HFF-Myc (cell line): ENCODE measurements around the gene SENP3.

Experiments
- DNase-seq: peaks from one replicate; pipeline ENCODE4 v3.0.0-alpha.2; 2011; ENCODE audit warnings: low read depth; ENCODE audit errors: extremely low read depth
- H3K4me3 ChIP-seq: replicated peaks from 2 replicates; pipeline ENCODE4 v1.5.1; 2011; ENCODE audit warnings: low read depth, mild to moderate bottlenecking, control low read depth, low read length
- TF ChIP-seq, protein P1 (sequence below): IDR thresholded peaks from 2 replicates; pipeline ENCODE4 v1.5.1; 2012; ENCODE audit warnings: mild to moderate bottlenecking, low read depth, low read length, control low read depth; ENCODE audit errors: missing control alignments

SENP3 gene

DNA sequence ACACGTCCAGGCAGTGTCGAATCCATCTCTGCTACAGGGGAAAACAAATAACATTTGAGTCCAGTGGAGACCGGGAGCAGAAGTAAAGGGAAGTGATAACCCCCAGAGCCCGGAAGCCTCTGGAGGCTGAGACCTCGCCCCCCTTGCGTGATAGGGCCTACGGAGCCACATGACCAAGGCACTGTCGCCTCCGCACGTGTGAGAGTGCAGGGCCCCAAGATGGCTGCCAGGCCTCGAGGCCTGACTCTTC is 10.5 kb downstream of the SENP3 start:
- DNase-seq: no peak

DNA sequence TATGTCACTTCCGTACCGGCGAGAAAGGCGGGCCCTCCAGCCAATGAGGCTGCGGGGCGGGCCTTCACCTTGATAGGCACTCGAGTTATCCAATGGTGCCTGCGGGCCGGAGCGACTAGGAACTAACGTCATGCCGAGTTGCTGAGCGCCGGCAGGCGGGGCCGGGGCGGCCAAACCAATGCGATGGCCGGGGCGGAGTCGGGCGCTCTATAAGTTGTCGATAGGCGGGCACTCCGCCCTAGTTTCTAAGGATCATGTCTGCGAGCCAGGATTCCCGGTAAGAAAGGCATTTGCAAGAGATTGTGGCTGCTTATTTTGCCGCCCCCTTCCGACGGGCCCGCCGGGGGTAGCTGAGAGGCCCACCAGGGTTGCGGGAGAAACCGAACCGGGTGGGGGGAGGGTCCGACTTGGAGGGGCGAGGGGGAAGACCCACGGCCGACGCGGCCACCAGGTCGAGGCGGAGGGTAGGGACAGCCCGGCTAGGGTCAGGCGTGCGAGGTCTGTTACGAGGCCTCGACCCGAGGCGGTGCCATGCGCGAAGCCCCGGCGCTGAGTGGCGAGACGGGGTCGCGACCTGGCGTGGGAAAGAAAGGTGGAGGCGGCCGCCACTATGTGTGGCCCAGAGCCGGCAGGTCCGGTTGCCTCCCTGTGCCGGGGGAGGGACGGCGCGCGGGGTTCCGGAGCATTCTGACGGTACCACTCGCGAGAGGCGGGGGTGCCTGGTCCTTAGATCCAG is 11.0 kb downstream of the SENP3 start:
- TF ChIP-seq, protein P1, sequence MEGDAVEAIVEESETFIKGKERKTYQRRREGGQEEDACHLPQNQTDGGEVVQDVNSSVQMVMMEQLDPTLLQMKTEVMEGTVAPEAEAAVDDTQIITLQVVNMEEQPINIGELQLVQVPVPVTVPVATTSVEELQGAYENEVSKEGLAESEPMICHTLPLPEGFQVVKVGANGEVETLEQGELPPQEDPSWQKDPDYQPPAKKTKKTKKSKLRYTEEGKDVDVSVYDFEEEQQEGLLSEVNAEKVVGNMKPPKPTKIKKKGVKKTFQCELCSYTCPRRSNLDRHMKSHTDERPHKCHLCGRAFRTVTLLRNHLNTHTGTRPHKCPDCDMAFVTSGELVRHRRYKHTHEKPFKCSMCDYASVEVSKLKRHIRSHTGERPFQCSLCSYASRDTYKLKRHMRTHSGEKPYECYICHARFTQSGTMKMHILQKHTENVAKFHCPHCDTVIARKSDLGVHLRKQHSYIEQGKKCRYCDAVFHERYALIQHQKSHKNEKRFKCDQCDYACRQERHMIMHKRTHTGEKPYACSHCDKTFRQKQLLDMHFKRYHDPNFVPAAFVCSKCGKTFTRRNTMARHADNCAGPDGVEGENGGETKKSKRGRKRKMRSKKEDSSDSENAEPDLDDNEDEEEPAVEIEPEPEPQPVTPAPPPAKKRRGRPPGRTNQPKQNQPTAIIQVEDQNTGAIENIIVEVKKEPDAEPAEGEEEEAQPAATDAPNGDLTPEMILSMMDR: no peak
- peak overlapping the region; percentile 98 for H3K4me3 ChIP-seq
- peak; percentile 95 for DNase-seq

More for the DNA sequence above, 10.5 kb downstream of the SENP3 start:
- H3K4me3 ChIP-seq: peak overlapping the region; percentile 98
- TF ChIP-seq, protein P1: no peak

DNA sequence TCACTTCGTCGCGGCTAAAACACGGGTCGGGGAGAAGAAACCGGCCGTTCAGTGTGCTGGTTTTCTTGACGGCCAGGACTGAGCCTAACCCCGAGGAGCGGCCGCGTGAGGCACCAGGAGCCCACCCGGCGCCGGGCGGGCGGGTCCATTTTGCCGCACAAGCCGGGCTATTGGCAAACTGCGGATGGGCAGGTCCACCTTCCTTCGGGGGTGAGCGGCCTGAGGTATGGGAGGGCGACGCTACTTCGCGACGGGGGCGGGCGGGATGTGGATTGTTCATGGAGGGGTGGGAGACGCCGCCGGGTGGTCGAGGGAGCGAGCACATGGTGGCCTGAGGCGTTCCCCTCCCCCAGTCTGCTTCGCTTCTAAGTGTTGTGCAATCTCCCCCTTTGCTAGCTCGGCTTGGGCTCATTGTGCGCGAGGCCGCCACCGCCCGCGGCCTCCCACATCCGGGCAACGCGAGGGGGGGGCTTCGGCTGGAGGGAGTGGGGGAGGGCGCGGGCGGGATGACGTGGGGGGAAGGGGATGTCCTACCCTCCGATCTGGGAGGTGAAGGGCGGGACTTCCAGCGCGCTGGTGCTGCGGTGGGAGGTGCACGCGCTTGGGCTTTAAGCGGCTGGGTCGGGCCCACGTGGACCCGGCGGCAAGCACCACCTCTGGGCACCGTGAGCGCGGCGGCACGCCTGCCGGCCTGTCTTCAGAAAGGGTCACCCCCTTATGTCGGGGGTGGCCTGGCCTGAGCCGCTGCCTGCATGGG is 11.8 kb downstream of the SENP3 start:
- TF ChIP-seq, protein P1: no peak
- peak overlapping the region; percentile 98 for H3K4me3 ChIP-seq
- DNase-seq: no peak

DNA sequence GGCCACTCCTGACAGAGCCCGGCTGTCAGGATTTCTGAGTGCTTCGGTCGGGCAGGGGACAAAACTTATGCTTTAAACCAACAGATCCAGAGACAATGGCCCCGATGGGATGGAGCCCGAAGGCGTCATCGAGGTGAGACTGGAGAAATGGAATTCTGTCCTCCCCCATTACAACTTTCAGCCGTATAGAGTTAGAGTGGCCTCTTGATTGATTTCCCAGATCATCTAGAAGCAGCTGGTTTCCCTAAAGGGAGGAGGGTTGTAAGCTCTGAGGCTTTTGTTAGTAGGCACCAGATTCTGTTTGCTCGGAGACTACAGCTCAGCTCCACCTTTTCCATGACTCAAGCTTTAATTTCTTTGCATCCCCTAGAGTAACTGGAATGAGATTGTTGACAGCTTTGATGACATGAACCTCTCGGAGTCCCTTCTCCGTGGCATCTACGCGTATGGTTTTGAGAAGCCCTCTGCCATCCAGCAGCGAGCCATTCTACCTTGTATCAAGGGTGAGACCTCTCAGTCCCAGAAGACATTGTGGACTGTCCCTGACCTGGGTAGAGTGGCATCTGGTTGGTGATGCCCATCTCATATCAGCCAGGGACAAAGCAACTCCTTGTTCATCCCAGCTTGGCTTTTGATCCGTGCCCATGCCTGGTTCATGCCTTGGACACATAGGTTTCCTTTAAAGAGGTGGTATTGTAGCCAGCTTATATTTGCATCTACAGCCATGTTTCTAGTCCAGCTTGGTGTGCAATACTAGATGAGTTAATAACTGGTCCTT is 12.6 kb downstream of the SENP3 start:
- TF ChIP-seq, protein P1: no peak
- H3K4me3 ChIP-seq: peak overlapping the region; percentile 98
- no peak for DNase-seq

DNA sequence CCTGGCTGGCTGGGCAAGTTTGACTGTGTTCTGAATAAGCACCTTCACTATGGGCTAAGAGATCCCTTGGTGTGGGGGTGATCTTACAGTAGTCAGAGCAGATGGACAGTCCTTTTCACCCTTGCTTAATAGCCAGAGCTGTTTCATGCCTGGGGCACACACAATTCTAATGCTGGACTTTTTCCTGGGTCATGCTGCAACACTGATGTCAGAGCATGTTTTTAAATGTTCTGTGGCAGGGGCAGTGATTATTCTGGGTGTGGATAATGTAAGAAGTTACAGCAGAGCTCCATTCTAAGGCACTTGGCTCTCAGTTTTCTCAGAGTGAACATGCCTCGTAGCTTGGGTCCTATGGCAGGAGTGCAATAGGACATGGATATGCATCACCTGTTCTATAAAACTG is 13.8 kb downstream of the SENP3 start:
- DNase-seq: no peak
- peak overlapping the region; percentile 98 for H3K4me3 ChIP-seq
- TF ChIP-seq, protein P1: no peak

DNA sequence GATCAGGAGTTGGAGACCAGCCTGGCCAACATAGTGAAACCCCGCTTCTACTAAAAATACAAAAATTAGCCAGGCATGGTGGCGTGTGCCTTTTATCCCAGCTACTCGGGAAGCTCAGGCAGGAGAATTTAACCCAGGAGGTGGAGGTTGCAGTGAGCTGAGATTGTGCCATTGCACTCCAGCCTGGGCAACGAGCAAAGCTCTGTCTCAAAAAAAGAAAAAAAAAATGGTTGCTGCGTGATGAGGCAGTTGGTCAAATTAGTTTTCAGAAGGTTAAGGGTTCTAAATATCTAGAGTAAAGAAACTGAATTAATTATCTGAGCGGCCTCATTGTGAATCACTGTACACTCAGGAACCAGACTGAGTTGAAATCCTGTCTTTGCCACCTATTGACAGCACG is 14.2 kb downstream of the SENP3 start:
- TF ChIP-seq, protein P1: no peak
- no peak for DNase-seq
- H3K4me3 ChIP-seq: peak overlapping the region; percentile 98
